GM18868 (cell line): ENCODE measurements around the gene ZC3H4.
"Not testable (repeated sequence)": the region's sequence is repeated elsewhere in the genome, so short reads cannot be mapped to it uniquely, and the experiment has no call there.

Experiments
- ATAC-seq: cut with Tn5 transposase; IDR thresholded peaks from one replicate; pipeline ENCODE4 v1.9.1; 2021; ENCODE audit warnings: mild to moderate bottlenecking, moderate library complexity; ENCODE audit not compliant: unreplicated experiment

Gene ZC3H4

DNA sequence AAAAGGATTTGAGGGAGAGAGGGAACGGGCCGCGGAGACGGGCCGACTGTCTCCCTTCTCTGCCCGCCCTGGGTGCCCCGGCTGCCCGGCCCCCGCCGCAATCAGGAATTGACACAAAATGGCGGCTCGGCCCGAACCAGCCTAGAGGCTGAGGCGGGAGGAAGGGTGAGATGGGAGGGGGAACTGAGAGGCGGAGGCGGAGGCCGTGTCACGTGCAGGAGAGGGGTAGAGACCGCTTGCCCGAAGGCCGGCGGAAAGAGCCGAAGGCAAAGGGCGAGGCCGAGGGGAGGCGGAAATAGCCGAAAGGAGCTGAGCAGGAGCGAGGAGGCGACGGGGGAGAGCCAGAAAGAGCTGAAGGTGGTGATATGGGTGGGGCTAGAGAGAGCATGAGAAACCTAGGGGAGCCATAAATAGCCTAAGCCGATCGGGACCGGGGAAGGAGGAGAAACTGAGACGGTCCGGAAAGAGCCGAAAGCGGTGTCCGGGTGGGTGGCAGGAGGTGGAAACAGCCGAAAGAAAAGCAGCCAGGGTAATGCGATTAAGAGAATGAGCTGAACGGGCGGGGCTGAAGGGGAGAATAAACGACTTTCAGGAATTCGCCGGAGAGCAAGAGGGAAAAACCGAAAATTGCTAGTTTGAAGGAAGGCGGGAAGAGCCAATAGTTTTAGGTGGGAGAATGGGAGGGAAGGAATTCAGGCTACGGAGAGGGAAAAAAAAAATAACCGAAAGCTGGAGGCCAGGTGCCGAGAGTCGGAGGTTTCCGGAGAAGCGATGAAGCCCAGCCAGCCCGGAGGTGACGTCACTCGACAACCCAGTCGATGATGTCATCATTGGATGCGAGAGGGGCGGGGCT lies at the start of gene ZC3H4:
Gene ZC3H4, minus strand, starts transcription at position 780 of the 853 bp plus-strand sequence. CDS start 1,192 bp downstream, outside the sequence.
- ATAC-seq: peak; percentile 85

DNA sequence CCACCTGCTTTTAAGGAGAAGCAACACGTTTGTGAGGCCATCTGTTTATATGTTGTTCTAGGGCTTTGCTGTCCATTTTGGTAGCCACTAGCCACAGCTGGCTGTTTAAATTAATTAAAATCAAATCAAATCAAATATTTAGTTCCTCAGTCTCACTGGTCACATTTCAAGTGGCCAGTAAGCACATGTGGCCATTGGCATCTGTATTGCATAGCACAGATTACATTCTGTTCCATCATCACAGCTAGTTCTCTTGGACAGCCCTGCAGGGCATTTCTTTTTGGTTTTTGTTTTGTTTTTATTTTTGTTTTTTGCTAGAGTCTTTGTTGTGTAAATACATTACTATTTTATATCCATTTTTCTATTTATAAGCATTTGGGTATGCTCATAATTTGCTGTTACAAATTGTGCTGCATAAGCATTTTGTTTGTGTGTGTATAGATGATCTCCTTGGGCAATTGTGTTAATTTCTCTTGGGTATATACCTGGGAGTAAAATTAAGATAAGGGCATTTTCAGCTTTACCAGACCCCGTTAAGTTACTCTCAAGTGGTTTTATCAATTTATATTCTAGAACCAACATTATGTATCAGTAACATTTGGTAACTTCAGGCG lies 48.4 kb upstream of the ZC3H4 start:
- ATAC-seq: no peak

DNA sequence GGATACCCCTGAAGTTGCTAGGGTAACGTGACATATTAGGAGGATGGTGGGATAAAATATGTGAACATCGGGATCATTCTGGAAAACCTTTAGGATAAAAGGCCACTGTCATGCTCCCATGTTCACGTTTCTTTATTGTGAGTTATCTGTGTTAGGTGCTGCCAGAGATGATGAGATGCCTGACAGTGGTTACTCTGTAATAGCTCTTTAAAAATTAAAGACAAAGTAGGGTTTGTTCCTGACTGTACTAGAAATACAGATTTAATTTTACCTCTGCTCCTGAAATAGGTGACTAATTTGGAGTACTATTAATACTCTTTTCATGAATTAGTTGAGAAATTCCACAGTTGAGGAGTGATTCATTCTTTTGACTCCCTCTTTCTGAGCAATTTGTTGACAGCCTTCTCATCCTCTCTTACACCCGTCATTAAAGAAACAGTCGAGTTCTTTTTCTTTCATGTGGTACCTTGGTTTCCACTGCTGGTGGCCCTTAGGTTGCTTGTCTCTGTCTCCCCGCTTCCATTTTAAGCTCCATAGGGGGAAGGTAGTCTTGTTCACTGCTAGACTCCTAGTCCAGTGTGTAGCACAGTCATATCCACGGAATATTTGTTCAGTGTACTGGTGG lies 45.4 kb upstream of the ZC3H4 start:
- ATAC-seq: no peak

- ATAC-seq: no peak
Observed at GRCh38 chr19:47158367-47158791, 44.8 kb upstream of the ZC3H4 start.

GRCh38 chr19:47157431-47158321 lies 44.1 kb upstream of the ZC3H4 start:
- ATAC-seq: no peak

- no peak for ATAC-seq
Observed at GRCh38 chr19:47156861-47157430, 43.4 kb upstream of the ZC3H4 start.

- ATAC-seq: no peak
Observed at GRCh38 chr19:47155148-47155547, 41.6 kb upstream of the ZC3H4 start.

DNA sequence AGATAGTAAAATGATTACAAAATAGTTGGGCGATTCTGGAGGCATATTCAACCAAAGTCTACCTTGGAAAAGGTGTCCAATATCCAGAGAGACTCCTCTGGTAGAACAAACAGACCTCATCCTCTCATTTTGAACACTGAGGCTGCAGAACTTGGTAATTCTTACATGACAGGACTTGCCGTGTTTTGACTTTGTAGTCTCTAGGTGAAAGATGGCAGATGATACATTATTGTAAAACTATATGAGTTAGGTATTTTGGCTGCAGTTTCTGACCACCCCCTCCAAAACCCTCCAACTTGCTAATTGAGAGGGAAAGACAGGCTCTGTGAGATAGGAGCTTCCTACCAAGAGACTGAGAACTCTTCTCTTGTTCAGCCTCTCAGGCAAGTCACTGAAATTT lies 39.7 kb upstream of the ZC3H4 start:
- no peak for ATAC-seq

GRCh38 chr19:47152632-47153031 lies 39.1 kb upstream of the ZC3H4 start:
- no peak for ATAC-seq

DNA sequence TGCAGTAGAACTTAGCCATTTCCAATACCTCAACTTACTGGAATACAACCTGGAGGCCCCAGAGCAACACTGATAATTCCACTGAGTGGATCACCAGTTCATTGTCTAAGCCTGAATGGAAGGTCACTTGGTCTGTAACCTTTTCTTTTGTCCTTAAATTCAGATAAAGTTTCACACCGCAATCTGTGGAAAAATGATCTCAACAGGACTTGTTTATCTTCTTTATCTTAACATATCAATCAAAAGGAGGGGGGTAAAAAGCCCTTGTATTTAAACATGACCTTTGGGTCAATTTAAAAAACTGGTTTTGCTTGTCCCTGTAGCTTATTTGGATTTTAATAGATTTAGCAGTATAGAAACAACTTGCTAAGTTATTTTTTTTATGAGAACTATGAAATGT lies 38.6 kb upstream of the ZC3H4 start:
- ATAC-seq: no peak

GRCh38 chr19:47151627-47152026 lies 38.1 kb upstream of the ZC3H4 start:
- no peak for ATAC-seq

DNA sequence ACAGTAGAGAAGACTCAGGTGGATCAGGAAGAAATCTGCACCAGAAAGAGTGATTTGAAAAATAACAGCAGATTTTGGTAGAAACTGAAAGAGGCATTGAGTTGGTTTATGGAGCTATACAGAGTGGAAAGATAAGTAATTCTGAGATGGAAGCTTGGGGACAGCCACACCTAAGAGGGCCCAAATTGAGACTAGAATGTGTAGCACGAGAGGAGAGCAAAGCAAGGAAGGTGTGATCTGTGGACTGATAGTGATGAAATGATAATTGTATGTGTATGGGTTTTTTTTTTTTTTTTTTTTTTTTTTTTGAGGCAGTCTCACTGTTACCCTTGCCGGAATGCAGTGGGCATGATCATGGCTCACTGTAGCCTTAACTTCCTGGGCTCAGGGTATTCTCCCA lies 33.3 kb upstream of the ZC3H4 start:
- ATAC-seq: no peak

DNA sequence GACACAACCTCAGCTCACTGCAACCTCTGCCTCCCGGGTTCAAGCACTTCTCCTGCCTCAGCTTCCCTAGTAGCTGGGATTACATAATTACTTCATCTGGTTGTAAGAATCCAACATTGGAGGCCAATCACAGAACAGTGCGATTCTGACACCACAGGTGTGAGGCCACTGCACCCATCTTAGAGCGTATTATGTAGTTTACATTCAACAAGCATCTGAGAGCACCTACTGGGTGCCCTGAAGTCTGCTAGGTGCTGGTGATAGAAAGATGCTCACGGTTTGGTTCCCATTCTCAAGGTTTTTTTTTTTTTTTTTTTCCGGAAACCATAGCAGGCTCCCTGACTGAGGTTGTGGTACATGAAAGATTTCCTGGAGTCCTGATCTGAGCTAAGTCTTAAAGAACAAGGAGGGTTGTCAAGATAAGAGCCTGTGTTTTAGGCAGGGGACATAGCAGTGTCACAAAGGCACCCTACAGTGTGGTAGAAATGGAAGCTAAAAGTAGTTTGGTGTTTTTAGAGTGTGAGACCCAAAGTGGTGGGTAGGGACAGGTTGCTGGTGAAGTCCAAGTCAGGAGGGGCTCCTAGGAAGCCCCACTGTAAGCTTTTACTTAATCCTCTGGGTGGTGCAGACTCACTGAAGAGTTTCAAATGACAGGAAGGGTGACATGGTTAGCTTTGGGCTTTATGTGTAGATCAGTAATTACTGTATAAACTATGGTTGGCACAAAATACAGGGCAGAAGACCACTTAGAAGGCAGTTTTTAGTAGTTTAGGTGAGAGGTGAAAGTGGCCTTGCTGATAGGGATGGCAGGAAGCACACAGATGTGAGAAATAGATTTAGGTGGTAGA lies 32.3 kb upstream of the ZC3H4 start:
- no peak for ATAC-seq

DNA sequence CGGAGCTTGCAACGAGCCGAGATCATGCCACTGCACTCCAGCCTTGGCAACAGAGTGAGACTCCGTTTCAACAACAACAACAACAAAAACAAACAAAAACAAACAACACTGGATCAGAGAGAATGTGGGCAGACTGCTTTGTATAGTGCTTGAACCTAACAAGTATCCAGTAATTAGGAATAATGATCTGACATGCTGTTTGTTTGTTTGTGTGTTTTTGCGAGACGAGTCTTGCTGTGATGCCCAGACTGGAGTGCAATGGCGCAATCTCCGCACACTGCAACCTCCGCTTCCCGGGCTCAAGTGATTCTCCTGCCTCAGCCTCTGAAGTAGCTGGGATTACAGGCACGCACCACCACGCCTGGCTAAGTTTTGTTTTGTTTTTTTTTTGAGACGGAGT lies 31.1 kb upstream of the ZC3H4 start:
- no peak for ATAC-seq

DNA sequence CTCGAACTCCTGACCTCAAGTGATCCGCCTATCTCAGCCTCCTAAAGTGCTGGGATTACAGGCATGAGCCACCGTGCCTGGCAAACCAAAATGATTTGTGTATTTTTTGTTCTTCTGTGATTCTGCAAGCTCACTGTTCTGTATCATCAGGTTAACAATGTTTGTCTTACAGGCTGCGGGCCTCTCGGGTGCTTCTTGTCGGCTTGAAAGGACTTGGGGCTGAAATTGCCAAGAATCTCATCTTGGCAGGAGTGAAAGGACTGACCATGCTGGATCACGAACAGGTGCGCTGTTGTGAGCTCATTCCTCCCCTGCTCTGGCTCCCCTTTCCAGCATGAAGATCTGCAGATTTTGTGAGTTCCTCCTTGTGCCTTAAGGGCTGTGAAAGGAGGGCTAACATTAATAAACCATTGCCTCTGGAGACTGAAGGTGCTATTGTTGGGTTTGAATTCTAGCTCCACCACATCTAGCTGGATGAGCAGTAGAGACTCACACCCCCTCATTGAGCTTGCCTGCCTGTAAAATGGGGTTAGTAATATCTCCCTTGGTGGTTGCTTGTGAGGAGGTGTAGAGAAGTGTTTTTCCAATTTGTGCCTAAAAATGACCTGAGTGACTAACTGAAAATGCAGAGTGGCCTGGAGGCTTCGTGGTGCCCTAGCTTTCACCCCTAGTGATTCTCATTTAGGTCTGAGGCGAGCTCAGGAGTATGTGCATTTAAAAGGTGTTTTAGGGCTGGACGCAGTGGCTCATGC lies 29.9 kb upstream of the ZC3H4 start:
- ATAC-seq: no peak

GRCh38 chr19:47142779-47143178 lies 29.2 kb upstream of the ZC3H4 start:
- ATAC-seq: no peak

DNA sequence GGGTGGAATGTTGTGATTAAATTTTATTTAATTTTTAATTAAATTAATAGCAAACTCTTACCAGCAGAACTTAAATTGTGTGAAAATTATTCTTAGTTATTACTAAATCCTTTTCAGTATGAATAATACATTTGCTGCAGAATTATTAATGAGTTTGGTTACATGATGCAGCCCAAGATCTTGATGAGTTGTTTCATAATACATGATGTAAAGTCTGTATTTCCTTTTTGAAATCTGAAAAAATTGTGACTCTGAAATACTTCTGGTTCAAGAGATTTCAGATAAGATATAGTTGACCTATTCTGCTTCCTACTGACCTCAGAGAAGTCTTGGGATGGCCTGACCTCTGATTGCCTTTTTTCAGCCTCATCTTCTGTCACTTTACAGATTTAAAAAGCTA lies 28.1 kb upstream of the ZC3H4 start:
- ATAC-seq: no peak

GRCh38 chr19:47141252-47141651 lies 27.7 kb upstream of the ZC3H4 start:
- not testable (repeated sequence) for ATAC-seq

- ATAC-seq: no peak
Observed at GRCh38 chr19:47135156-47135555, 21.6 kb upstream of the ZC3H4 start.
